ENCODE measurements around the gene OIP5.
A peak's percentile ranks its signal among the peaks of the same experiment; 100 is the strongest.
"Not testable (repeated sequence)": the region's sequence is repeated elsewhere in the genome, so short reads cannot be mapped to it uniquely, and the experiment has no call there.

The OIP5 gene

DNA sequence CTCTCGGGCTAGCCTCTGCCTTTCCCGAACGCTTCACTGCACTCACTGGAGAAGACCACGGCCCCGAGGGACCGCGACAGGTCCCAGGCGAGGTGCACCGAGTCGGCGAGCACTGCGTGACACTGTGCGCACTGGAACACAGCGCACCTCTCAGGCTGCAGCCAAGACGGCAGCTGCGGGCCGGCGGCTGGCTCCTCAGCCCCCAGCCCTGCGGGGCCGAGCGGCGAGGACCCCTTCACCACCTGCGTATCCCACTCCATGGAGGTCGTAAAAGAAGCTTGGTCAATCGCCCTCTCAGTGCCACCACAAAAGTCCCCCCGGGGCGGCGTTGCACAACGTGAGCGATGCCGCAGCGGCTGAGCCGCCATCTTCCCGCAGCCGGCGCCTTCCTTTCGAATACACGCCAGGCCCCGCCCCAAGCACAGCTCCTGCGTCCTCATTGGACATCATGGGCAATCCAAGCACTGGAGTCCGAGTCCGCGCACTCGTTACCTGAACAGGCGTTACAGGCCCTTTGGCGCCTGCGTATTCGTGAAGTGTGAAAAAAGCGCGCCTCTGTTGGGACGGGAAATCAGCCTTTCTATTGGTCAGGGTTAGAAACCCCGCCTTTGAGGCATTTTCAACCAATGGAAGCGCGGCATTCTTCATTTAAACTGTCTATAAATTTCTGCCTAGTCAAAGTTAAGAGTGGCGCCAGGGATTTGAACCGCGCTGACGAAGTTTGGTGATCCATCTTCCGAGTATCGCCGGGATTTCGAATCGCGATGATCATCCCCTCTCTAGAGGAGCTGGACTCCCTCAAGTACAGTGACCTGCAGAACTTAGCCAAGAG, at the start of gene OIP5, which contains the start of gene NUSAP1:
TSS of gene OIP5 (minus strand) at position 398 of the 832 bp plus-strand sequence. CDS start at position 368, 30 bp downstream.
TSS of gene NUSAP1 (plus strand) at position 688 of the 832 bp plus-strand sequence. CDS start at position 765, 77 bp downstream.
- peak; percentile 86 for DNase-seq (ENCODE audit: low read depth)

DNA sequence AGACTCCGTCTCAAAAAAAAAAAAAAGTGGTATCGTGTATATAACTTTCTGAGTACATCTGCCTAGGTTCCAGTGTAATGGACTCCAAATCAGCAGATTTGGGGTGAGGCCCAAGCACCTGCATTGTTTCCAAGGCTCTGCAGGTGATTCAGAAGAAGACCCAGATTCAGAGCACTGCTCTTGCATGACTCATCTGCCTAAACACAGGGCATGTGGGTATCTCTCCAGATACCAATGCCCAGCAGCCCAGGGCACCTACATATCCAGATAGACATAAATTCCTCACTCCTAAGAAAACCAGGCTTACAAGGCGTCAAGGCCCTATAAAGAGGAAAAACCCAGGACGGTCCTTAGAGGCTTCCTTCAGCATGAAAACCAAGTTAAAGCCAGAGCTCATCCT, 45.6 kb upstream of the OIP5 start:
- no peak for DNase-seq (ENCODE audit: low read depth)

DNA sequence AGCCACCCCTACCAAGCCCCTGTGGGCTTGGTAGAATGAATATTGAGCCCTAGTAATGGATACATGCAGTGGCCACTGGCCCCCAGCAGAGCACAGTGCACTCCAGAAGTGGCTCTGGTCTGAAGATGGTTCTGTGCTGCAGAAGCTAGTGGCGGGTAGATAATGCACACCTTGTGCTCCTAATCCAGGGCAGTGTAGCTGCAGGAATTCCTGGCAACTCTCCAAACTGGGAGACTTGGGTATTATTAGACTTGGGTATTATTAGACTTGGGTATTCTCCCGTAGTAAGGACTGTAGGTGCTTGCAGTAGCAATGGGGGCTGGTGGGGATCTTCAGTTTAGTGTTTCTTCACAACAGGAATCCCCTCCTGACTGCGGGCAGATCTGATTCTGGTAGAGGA, 35.0 kb upstream of the OIP5 start:
- DNase-seq (ENCODE audit: low read depth) = no peak

DNA sequence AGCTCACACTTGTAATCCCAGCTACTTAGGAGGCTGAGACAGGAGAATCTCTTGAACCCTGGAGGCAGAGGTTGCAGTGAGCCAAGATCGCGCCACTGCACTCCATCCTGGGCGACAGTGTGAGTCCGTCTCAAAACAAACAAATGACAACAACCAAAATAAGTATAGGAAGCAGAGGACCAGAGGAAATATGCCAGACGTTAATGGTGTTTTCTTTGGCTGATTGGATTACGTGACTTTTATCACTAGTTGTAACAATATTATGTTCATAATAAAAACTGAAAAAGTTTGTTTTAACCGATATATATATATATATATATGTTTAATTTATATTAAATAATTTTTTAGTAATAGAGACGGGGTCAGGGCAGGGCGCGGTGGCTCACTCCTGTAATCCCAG, 22.0 kb upstream of the OIP5 start:
- no peak for DNase-seq (ENCODE audit: low read depth)

DNA sequence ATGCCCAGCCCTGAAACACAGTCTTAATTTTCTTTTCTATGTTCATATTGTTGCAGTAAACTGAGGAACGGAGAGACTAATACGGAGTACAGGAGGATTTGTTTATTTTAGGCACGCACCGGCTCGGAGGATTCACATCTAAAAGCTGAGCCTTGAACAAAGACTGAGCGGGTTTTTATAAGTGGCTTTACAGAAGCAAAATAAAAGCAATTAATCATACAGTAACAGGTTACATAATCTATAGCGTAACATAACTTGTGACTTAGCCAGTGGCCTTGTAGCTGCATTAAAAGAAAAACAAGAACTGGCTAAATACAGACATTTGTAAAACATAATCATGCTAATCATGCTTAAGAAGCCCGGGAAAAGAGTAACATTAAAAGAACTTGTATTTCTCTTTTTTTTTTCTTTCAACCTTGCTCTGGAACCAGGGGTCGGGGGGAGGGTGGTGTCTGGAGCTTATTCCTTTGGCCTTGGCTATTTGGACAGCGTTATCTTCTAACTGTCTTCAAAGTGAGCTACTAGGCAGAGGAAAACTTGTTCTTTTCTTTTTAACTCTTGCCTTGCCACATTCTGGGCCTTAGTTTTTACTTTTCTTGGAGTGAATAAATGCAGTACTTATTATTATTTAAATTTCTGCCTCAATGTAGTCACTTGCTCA, 17.8 kb upstream of the OIP5 start:
- DNase-seq (ENCODE audit: low read depth) = no peak

DNA sequence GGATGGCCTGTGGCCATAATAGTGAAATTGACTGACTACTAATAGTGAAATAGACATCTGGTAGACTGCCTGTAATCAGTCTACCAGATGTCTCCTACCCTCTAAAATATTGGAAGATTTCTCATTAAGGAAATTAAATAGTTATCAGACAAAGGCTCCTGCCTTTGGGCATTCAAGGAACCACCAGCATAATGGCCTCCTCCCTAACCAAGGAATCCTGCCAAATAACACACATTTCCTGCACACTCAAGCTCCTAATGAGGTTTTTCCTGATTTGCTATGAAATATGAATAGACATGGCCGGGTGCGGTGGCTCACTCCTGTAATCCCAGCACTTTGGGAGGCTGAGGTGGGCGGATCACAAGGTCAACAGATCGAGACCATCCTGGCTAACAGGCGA, 14.8 kb upstream of the OIP5 start:
- no peak for DNase-seq (ENCODE audit: low read depth)

DNA sequence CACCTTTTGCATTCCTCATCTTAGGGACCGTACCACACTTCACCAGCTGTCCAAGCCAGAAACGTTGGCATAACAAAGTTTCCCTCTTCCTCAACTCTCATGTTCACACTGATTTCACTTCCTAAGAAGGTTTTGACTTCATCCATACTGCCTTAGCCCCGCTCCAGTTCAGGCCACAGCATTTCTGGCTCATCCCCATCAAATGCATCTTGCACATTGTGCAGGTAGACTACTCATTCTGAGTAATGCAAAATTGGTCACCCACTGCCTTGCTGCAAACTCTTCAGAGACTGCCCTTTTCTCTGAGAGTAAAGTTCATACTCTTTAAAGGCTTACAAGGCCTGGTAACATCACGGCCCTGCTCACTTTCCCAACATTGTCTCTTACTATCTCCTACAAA, 9.1 kb upstream of the OIP5 start:
- DNase-seq (ENCODE audit: low read depth) = no peak

DNA sequence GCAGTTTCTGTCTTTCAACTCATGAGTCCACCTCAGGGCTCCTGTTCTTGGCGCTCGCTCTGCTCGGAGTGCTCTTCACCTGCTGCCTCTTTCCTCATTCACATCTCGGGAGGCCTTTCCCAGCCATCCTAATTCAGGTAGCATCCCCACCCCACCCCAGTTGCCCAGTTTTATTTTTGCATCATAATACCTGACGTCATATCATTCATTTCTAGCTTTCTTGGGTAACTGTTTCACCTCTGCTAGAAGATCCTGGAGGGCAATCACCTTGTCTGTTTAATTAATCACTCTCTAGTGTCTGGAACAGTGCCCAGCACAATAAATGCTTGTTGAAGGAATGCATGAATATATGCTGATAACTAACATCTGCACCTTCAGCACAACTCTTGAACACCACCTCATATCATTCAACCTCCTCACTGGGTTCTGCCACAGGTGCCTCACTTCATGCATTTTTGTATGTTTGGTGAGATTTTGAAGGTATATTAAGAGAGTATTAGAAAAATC, 7.9 kb upstream of the OIP5 start:
- DNase-seq (ENCODE audit: low read depth) = no peak

DNA sequence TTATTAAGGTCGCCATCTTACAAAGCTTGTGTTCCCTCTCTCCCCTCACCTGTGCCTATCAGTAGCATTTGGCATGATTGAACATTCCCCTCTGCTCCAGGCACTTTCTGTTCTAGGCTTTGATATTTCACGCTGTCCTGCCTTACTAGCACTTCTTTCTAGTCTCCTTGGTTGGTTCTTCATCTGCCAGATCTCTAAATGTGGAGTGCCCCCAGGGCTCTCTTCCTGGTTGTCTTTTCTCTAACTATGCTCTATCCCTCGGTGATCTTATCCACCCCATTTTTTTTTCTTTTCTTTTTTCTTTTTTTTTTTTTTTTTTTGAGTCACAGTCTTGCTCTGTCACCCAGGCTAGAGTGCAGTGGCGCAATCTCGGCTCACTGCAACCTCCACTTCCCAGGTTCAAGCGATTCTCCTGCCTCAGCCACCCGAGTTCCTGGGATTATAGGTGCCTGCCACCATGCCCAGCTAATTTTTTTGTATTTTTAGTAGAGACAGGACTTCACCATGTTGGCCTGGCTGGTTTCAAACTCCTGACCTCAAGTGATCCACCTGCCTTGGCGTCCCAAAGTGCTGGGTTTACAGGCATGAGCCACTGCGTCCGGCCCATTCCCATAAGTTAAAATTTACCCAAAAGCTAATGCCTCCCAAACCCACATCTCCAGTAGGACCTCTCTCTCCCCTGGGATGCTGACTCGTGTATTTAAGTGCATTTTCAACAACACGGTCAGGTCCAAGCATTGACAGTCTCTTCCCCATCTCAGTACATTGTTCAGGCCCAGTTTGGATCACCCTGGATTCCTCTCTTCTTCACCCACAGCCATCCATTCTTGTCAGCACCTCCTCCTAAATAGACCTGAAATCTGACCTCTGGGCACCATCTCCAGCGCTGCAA, 5.5 kb upstream of the OIP5 start:
- DNase-seq (ENCODE audit: low read depth) = no peak

DNA sequence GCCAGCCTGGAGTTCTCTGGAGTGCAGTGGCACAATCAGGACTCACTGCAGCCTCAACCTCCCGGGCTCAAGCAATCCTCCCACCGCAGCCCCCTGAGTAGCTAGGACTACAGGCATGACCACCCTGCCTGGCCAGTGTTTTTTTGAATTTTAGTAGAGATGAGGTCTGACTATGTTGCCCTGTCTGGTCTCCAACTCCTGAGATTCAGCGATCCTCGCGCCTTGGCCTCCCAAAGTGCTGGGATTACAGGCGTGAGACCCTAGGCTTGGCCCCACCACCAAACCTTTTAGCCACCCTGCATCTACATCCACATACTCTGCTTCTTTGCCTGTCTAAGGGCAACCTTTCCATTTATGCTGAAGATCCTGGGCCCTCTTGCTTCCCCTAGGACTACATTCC, 4.7 kb upstream of the OIP5 start:
- DNase-seq (ENCODE audit: low read depth) = no peak

DNA sequence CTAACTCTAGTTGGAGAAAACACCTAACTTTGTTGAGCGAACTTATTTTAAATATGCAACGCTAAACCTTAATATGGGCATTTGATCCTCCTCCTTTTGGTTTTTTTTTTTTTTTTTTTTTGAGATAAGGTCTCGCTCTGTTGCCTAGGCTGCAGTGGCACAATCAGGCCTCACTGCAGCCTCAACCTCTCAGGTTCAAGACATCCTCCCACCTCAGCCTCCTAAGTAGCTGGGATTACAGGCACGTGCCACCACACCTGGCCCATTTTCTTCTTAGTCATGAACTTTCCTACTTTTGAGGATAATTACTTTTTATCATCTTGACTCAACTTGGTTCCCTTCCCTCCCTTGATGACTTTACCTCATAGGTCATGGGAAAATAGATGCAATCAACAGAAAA, 4.2 kb upstream of the OIP5 start:
- no peak for DNase-seq (ENCODE audit: low read depth)

DNA sequence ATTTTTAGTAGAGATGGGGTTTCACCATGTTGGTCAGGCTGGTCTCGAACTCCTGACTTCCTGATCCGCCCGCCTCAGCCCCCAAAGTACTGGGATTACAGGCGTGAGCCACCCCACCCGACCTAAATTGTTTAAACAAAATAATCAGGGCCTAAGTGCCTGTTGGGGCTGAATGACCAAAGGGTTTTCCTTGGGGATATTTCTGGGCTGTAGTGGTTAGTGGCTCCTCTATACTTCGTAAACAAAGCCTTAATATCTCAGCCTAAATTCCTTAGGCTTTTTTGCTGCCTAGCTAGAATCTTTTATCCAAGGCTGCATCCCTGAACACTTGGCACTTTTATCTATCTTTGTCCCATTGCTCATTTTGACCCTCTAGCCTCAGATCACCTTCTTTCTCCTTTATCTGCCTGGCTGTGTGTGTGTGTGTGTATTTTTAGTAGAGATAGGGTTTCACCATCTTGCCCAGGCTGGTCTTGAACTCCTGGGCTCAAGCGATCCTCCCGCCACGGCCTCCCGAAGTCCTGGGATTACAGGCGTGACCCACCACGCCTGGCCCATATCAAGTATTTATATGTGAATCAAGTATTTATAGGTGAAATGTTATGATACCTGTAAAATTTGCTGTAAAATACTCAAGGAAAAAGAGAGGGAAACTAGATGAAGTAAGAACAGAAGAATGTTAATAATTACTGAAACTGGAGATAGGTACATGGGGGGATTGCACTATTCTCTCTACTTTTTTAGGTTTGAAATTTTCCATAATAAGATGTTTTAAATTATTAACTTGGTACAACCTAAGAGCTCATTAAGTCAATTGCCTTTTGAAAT, 2.1 kb upstream of the OIP5 start:
- no peak for DNase-seq (ENCODE audit: low read depth)

DNA sequence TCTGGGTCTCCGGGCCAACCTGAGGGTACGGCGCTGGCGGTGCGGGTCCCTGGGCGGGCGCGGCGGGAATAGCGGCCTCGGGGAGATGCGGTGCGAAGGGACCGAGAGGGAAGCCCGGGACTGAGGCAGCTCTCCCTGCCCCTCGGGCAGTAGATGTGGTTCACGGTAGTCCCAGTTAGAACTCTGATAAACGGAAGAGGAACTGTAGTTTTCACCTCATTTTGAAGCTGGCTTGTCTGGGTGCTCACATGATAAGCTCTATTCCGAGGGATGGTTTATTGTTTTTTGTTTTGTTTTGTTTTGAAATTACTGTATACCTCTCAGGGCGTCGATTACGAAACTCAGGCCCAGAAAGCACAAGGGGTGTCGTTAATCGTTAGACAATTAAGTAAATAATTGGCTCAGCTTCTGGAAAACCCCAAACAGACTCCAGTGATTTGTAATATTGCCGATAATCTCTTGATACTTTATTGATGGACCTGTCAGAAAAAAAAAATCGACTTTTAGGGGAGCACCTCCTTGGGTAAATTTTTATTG, 703 bp upstream of the OIP5 start:
- no peak for DNase-seq (ENCODE audit: low read depth)

DNA sequence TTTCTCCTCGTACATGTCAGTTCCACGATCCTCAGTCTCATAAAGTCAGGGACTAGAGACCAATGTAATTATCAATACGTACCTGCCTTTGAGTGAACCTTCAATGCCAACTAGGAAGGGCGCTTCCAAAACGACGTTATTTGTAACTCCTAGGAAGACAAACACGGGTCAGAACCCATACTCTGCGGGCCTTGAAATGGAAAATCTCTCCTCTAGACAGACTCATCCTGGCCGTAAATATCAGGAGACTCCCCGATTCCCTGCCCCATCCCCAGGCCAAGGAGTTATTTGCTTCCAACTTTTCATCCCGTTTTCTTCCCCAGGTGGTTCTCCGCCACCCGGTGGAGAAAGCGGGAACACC, 578 bp downstream of the OIP5 start:
- no peak for DNase-seq (ENCODE audit: low read depth)

DNA sequence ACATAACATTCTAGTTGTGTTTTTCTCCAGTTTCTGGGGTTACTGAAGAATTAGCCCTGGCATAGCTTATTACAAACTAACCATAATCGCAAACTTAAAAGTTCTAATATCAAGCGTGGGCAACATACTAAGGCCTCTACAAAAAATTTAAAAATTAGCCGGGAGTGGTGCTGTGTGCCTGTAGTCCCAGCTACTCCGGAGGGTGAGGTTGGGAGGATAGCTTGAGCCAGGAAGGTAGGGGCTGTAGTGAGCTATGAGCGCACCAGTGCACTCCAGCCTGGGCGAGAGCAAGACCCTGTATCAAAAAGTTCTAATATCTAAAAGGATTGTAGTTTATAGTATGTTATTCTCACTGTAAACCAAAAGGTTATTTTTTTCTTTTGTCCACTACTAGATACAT, 1.1 kb downstream of the OIP5 start:
- no peak for DNase-seq (ENCODE audit: low read depth)

DNA sequence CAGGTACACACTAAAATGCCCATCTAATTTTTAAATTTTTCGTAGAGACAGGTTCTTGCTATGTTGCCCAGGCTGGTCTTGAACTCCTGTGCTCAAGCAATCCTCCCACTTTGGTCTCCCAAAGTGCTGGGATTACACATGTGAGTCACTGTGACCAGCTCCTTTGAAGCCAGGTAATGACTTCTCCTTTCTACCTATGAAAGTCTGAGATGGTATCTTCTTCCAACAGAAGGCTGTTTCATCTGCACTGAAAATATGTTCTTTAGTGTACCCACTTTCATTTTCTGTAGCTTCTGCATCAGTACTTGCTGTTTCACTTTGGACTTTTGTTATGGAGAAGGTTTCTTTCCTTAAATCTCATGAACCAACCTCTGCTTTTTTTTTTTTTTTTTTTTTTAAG, 8.8 kb downstream of the OIP5 start:
- no peak for DNase-seq (ENCODE audit: low read depth)

DNA sequence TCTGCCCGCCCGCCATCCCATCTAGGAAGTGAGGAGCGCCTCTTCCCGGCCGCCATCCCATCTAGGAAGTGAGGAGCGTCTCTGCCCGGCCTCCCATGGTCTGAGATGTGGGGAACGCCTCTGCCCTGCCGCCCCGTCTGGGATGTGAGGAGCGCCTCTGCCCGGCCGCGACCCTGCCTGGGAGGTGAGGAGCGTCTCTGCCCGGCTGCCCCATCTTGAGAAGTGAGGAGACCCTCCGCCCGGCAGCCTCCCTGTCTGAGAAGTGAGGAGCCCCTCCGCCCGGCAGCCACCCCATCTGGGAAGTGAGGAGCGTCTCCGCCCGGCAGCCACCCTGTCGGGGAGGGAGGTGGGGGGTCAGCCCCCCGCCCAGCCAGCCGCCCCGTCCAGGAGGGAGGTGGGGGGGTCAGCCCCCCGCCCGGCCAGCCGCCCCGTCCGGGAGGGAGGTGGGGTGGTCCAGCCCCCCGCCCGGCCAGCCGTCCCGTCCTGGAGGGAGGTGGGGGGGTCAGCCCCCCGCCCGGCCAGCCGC, 11.5 kb downstream of the OIP5 start:
- not testable (repeated sequence) for DNase-seq (ENCODE audit: low read depth)

DNA sequence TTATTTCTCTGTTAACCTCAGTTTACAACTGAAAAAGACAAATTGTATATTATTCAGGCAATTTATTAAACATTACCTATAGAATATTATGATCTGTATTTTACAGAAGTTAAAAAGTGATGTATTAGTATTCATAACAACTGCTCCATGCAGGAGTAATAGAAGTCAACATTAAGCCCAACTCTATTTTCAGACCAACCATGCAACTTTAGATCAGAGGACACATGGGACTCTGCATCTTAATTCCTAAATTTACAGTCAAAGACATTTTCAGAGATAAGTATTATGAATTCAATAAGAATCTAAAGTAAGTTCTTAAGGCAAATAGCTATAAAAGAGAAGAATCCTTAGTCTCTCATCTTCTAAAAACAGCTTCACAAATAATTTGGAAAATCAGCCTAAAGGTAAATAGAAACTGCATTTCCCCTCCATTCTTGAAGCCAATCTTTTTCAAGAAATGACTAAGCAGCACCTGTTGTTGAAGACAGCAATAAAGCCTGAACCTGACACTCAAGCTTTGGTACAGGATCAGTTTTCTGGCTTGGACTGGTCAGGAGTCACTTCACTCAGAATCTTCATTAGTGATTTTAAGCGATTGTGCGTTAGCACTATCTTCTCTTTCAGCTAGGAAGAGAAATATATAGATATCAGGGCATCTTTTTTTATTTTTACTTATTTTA, 23.0 kb downstream of the OIP5 start:
- no peak for DNase-seq (ENCODE audit: low read depth)

DNA sequence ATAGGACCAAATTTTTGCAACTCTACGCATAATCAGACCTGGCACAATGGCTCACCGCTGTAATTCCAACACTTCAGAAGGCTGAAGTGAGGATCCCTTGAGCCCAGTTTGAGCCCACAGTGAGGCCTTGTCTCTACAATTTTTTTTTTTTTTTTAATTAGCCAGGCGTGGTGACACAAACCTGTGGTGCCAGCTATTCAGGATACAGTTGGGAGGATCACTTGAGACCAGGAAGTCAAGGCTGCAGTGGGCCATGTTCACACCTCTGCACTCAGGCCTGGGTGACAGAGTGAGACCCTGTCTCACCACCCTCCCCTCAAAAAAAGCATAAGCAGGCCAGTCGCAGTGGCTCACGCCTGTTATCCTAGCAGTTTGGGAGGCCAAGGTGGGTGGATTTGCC, 24.7 kb downstream of the OIP5 start:
- no peak for DNase-seq (ENCODE audit: low read depth)

DNA sequence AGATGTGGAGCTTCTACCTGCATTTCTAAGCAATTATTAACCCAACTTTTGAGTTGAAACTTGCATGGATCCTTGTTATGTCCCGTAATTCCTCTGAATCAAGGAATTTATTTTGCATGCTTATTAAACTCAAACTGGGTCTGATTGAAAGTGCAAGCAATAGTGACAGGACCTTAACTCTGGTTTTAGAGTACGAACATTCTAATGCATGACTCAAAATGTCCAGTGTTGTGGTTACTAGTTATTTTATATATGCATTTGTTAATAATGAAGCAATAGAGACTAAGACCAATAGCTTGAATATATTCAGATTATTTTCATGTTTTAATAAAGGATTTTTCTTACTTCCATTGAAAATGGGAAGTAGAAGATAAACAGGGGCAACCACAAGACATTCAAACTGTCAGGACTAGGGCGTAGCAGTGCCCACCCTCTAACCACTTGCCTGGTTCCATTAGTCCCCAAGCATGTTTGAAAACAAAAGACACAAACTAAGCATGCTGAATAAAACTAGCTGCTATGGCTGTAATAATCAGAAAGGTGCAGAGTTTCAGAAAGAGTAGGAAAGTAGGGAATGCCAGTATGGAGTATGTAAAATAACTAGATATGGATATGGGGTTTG, 28.1 kb downstream of the OIP5 start:
- DNase-seq (ENCODE audit: low read depth) = no peak
